CD14-positive monocyte (primary cell): ENCODE measurements around the gene KRT222. TPM values are rescaled to one million over a fixed set of nuclear protein-coding genes. Genes with fewer than 3 reads are reported as not detected.
A peak's percentile ranks its signal among the peaks of the same experiment; 100 is the strongest.

ENCODE experiments used
- DNase-seq, 3 donors: peaks; one replicate each; pipeline ENCODE4 v3.0.0-alpha.2; 2011 to 2022
- H2AFZ ChIP-seq: 2 replicates; pipeline ENCODE4 v1.6.0; 2012; ENCODE audit warnings: mild to moderate bottlenecking, low read depth, low read length, inconsistent platforms; ENCODE audit not compliant: insufficient read depth, poor library complexity, severe bottlenecking
- H3K27ac ChIP-seq, 2 donors: 1 replicate in 1 of 2; 2 replicates in 1 of 2; pipeline ENCODE4 v1.5.1; 2012 to 2013; ENCODE audit warnings: low read length in 2 of 2, control low read depth in 1 of 2, inconsistent platforms in 1 of 2, low read depth in 1 of 2, mild to moderate bottlenecking in 1 of 2
- H3K27me3 ChIP-seq, 2 donors: one replicate each; pipeline versions ENCODE4 v1.6.0 to v1.6.1; 2011 to 2013; ENCODE audit warnings: low read length in 2 of 2; ENCODE audit not compliant: control insufficient read depth in 2 of 2, insufficient read depth in 2 of 2
- H3K36me3 ChIP-seq, 2 donors: replicated peaks in 1 of 2; 1 replicate in 1 of 2; 2 replicates in 1 of 2; pipeline versions ENCODE4 v1.5.1 to v1.6.1; 2012 to 2013; ENCODE audit warnings: low read length in 2 of 2, control low read depth in 1 of 2, inconsistent platforms in 1 of 2, mild to moderate bottlenecking in 1 of 2; ENCODE audit not compliant: insufficient read depth in 2 of 2, control insufficient read depth in 1 of 2
- H3K4me1 ChIP-seq, 2 donors: 1 replicate in 1 of 2; 2 replicates in 1 of 2; pipeline versions ENCODE4 v1.5.1 to v1.6.1; 2012 to 2013; ENCODE audit warnings: low read length in 2 of 2, control low read depth in 1 of 2, inconsistent platforms in 1 of 2, mild to moderate bottlenecking in 1 of 2, moderate library complexity in 1 of 2; ENCODE audit not compliant: insufficient read depth in 2 of 2, control insufficient read depth in 1 of 2
- H3K4me2 ChIP-seq: replicated peaks from 2 replicates; pipeline ENCODE3; 2012; ENCODE audit warnings: low read length, moderate library complexity, mild to moderate bottlenecking; ENCODE audit not compliant: poor library complexity, severe bottlenecking; ENCODE audit errors: extremely low read depth
- H3K4me3 ChIP-seq, 3 experiments: fragments of 200-600 bp in 1 of 3; sonication (generic) in 1 of 3; replicated peaks in 1 of 3; 1 replicate in 2 of 3; 2 replicates in 1 of 3; pipeline ENCODE4 v1.5.1; 2011 to 2013; ENCODE audit warnings: low read length in 3 of 3, mild to moderate bottlenecking in 3 of 3, control low read depth in 2 of 3, low read depth in 2 of 3, inconsistent platforms in 1 of 3, moderate library complexity in 1 of 3
- H3K79me2 ChIP-seq: 2 replicates; pipeline ENCODE4 v1.6.0; 2012; ENCODE audit warnings: mild to moderate bottlenecking, control low read depth, inconsistent platforms, low read length, moderate library complexity; ENCODE audit not compliant: insufficient read depth
- H3K9ac ChIP-seq: 2 replicates; pipeline ENCODE4 v1.6.0; 2017; ENCODE audit warnings: low read length, mild to moderate bottlenecking; ENCODE audit not compliant: insufficient read depth, poor library complexity, severe bottlenecking
- H3K9me3 ChIP-seq, 2 donors: replicated peaks in 1 of 2; 1 replicate in 1 of 2; 2 replicates in 1 of 2; pipeline versions ENCODE4 v1.5.1 to v1.6.1; 2012 to 2013; ENCODE audit warnings: low read length in 2 of 2, control low read depth in 1 of 2; ENCODE audit not compliant: control insufficient read depth in 1 of 2, insufficient read depth in 1 of 2
- H4K20me1 ChIP-seq: 2 replicates; pipeline ENCODE4 v1.6.0; 2012; ENCODE audit warnings: mild to moderate bottlenecking, low read length, control low read depth, moderate library complexity; ENCODE audit not compliant: insufficient read depth
- H3K27ac Mint-ChIP-seq, 7 donors: one replicate each; pipeline ENCODE4 v1.8.0; 2020; ENCODE audit warnings: mild to moderate bottlenecking in 7 of 7, mixed read lengths in 7 of 7, moderate library complexity in 6 of 7, inconsistent platforms in 2 of 7
- H3K27me3 Mint-ChIP-seq, 3 donors: one replicate each; pipeline ENCODE4 v1.8.0; 2021 to 2022; ENCODE audit warnings: low read depth in 3 of 3, mild to moderate bottlenecking in 3 of 3, mixed read lengths in 3 of 3, moderate library complexity in 3 of 3, inconsistent platforms in 1 of 3
- H3K36me3 Mint-ChIP-seq, 2 donors: one replicate each; pipeline ENCODE4 v1.8.0; 2020; ENCODE audit warnings: mixed read lengths in 2 of 2, inconsistent platforms in 1 of 2, mild to moderate bottlenecking in 1 of 2
- H3K4me1 Mint-ChIP-seq: one replicate; pipeline ENCODE4 v1.8.0; 2020; ENCODE audit warnings: mild to moderate bottlenecking, mixed read lengths
- H3K4me3 Mint-ChIP-seq, 2 donors: one replicate each; pipeline ENCODE4 v1.8.0; 2020; ENCODE audit warnings: mild to moderate bottlenecking in 2 of 2, mixed read lengths in 2 of 2, moderate library complexity in 1 of 2
- H3K9me3 Mint-ChIP-seq, 7 donors: one replicate each; pipeline ENCODE4 v1.8.0; 2020 to 2022; ENCODE audit warnings: mixed read lengths in 7 of 7, mild to moderate bottlenecking in 6 of 7, moderate library complexity in 6 of 7, inconsistent platforms in 2 of 7
- CTCF ChIP-seq: fragments of 200-600 bp; IDR thresholded peaks from one replicate; pipeline ENCODE4 v1.8.0; 2022; ENCODE audit warnings: antibody characterized with exemption, mild to moderate bottlenecking
- WGBS: methylation state at CpG from one replicate; pipeline ENCODE4 v1.1.5; 2013; ENCODE audit warnings: missing lambda C conversion rate; ENCODE audit not compliant: insufficient coverage; 5-methylcytosine and 5-hydroxymethylcytosine counted together
- intact Hi-C, 2 donors: fragments of 100-400 bp; cut with micrococcal nuclease; formaldehyde crosslinking; loops; one replicate each; pipeline versions ENCODE4 v1.15.0 to v1.15.1; 2023
- polyA plus RNA-seq, 3 donors: library from polyadenylated mRNA; depleted of rRNA in 1 of 3; unstranded in 2 of 3; stranded (reverse) in 1 of 3; fragments of 300-500 nt in 2 of 3; fragments of >200 nt in 1 of 3; fragmentation: Illumina TruSeq in 2 of 3; gene quantifications; 1 replicate in 2 of 3; 2 replicates in 1 of 3; pipeline ENCODE4 v1.2.3, GENCODE V29; 2012 to 2021

KRT222 gene
- polyA plus RNA-seq, 3 donors: not detected

GRCh38 chr17:40617678-40618240 lies 47.2 kb downstream of the KRT222 start:
- peaks cover 26 to 28% of the 10 kb centered on the region in 2 donors for H3K4me1 ChIP-seq
- Mint-ChIP-seq H3K36me3 (no peaks in the 10 kb centered on the region), H3K9me3 (no peaks in the 10 kb centered on the region), H3K4me3 (no peak overlapping the region), H3K27ac (peak overlapping the region in 3 of 7 donors; percentile 31 to 68 (median 62)), H3K27me3 (peaks cover 19 to 26% (median 21%) of the 10 kb centered on the region in 3 donors), H3K4me1 (peaks cover 34% of the 10 kb centered on the region)
- peak overlapping the region; percentile 38 for H2AFZ ChIP-seq
- intact Hi-C loops: no loop called here
- no peaks in the 10 kb centered on the region for H3K36me3 ChIP-seq
- no peak overlapping the region for H3K4me3 ChIP-seq
- H3K27ac ChIP-seq: no peak overlapping the region
- WGBS: 77% methylated on average over 11 of the region's 11 CpGs
- H4K20me1 ChIP-seq: no peaks in the 10 kb centered on the region
- DNase-seq: peak in 2 of 3 donors; percentile 28 to 60
- H3K9ac ChIP-seq: no peak overlapping the region
- no peaks in the 10 kb centered on the region for H3K27me3 ChIP-seq
- no peak overlapping the region for H3K4me2 ChIP-seq
- H3K9me3 ChIP-seq: no peaks in the 10 kb centered on the region
- TF ChIP-seq CTCF: no peak
- no peaks in the 10 kb centered on the region for H3K79me2 ChIP-seq

DNA sequence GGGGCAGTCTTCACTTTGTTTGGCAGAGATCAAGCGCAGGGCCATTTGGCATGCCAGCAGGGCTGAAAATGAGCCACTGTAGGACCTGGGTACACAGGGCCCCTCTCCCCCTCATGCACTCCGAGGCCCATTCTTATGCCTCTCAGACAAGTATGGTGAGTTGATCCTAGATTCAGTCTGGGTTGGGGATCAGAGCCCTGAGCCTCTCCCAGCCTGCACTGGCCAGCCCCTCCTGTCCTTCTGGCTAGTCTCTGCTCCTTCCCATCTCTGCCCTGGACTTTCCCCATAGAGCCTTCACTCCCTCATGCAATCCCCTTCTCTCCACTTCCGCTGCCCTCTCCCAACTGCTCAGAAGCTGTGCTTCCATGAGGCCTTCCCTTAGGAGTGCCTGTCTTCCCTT lies 48.4 kb downstream of the KRT222 start:
- Mint-ChIP-seq H3K27me3 (peaks cover 19 to 26% (median 21%) of the 10 kb centered on the region in 3 donors), H3K4me3 (no peak overlapping the region), H3K27ac (peak overlapping the region in 3 of 7 donors; percentile 31 to 56 (median 55)), H3K36me3 (no peaks in the 10 kb centered on the region), H3K4me1 (peaks cover 28% of the 10 kb centered on the region), H3K9me3 (no peaks in the 10 kb centered on the region)
- no peak for TF ChIP-seq CTCF
- Histone ChIP-seq H3K27me3 (no peaks in the 10 kb centered on the region), H3K27ac (no peak overlapping the region), H3K4me2 (no peak overlapping the region), H3K9me3 (no peaks in the 10 kb centered on the region), H3K79me2 (no peaks in the 10 kb centered on the region), H3K4me1 (peaks cover 19 to 23% of the 10 kb centered on the region in 2 donors), H4K20me1 (no peaks in the 10 kb centered on the region), H3K4me3 (no peak overlapping the region), H3K9ac (no peak overlapping the region), H3K36me3 (no peaks in the 10 kb centered on the region), H2AFZ (no peak overlapping the region)
- WGBS: 93% methylated on average over 1 of the region's 3 CpGs
- intact Hi-C loops: no loop called here
- no peak for DNase-seq
